ENCODE data around the gene AQP5. TPM values are rescaled to one million over a fixed set of nuclear protein-coding genes. Genes with fewer than 3 reads are reported as not detected.
A peak's percentile ranks its signal among the peaks of the same experiment; 100 is the strongest.

AQP5 gene
- total and polyA plus RNA-seq, 12 donors, result 0.16 to 2.6 (median 0.52) TPM; not detected in 4

DNA sequence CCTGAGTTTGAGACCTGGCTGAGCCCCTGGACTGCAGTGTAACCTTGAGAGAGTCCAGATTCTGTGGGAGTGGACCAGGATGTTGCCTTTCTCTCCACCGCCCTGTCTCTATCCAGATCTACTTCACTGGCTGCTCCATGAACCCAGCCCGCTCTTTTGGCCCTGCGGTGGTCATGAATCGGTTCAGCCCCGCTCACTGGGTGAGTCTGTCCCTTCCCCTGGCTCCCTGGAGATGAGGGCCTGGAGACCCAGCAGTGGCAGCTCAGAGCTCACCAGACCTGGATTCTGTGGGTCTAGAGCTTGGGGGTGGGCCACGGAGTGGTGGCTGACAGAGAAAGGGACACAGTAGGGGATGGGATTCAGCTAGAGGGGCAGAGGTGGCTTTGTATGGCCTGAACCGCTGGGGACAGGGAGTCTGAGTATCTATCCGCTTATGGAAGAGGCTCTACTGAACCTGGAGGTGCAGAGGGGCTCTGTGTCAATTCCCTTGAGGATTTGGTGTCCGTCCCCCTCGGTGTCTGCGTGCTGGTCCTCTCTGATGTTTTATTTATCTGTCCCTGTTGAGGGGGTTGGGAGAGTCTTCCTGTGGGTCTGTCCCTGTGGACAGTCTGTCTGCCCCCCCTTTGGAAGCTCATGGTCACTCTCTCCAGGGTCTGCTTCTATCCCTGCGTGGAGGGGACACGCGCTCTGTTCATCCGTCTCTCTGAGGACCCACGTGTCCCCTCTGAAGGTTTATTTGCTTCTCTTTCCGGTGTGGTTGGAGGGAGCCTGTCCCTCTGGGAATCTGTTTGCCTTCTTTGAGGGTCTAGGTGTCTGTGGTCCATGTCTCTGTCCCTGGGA is 2.5 kb downstream of the AQP5 start:
- Histone ChIP-seq H3K9me3 (no peaks in the 10 kb centered on the region), H3K27ac (peak overlapping the region in 1 of 10 donors; percentile 53), H3K4me1 (peaks cover 10 to 49% (median 21%) of the 10 kb centered on the region in 9 donors), H3K27me3 (peaks cover 0 to 86% (median 45%) of the 10 kb centered on the region in 7 donors), H3K36me3 (no peaks in the 10 kb centered on the region), H3K4me3 (no peak overlapping the region)
- ATAC-seq, result no peak
- TF ChIP-seq, protein P1, sequence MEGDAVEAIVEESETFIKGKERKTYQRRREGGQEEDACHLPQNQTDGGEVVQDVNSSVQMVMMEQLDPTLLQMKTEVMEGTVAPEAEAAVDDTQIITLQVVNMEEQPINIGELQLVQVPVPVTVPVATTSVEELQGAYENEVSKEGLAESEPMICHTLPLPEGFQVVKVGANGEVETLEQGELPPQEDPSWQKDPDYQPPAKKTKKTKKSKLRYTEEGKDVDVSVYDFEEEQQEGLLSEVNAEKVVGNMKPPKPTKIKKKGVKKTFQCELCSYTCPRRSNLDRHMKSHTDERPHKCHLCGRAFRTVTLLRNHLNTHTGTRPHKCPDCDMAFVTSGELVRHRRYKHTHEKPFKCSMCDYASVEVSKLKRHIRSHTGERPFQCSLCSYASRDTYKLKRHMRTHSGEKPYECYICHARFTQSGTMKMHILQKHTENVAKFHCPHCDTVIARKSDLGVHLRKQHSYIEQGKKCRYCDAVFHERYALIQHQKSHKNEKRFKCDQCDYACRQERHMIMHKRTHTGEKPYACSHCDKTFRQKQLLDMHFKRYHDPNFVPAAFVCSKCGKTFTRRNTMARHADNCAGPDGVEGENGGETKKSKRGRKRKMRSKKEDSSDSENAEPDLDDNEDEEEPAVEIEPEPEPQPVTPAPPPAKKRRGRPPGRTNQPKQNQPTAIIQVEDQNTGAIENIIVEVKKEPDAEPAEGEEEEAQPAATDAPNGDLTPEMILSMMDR (IDR thresholded peaks at IDR 0.05), result no peak
- intact Hi-C loops (cut with DNase I), result loop anchor here in 6 of 10 donors (2.0 to 10.0 kb wide), 3 partner anchors 97 to 211 kb away; no protein-coding TSS in a partner anchor
- 78 to 84% methylated on average over 17 of the region's 17 CpGs for WGBS, 2 donors
- DNase-seq, result no peak

DNA sequence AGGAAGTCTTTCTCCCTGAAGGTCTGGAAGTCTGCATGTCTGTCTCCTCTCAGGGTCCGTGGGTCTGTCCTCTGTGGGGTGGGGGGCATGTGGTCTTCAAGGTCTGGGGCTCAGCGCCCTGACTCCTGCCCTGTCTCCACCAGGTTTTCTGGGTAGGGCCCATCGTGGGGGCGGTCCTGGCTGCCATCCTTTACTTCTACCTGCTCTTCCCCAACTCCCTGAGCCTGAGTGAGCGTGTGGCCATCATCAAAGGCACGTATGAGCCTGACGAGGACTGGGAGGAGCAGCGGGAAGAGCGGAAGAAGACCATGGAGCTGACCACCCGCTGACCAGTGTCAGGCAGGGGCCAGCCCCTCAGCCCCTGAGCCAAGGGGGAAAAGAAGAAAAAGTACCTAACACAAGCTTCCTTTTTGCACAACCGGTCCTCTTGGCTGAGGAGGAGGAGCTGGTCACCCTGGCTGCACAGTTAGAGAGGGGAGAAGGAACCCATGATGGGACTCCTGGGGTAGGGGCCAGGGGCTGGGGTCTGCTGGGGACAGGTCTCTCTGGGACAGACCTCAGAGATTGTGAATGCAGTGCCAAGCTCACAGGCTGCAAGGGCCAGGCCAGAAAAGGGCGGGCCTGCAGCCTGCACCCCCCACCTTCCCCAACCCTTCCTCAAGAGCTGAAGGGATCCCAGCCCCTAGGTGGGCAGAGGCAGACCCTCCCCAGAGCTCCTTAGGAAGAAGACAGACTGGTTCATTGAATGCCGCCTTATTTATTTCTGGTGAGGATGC is 3.4 kb downstream of the AQP5 start:
- intact Hi-C loops (cut with DNase I), result loop anchor here (2.0 to 10.0 kb wide), 7 partner anchors 92 to 302 kb away; partner anchors contain the start of gene ASIC1 (in 5 of the 10)
- no peak for ATAC-seq
- no peak for DNase-seq
- Histone ChIP-seq H3K4me3 (no peak overlapping the region), H3K36me3 (no peaks in the 10 kb centered on the region), H3K27ac (no peak overlapping the region), H3K4me1 (peaks cover 10 to 41% (median 15%) of the 10 kb centered on the region in 9 donors), H3K9me3 (no peaks in the 10 kb centered on the region), H3K27me3 (peaks cover 0 to 80% (median 39%) of the 10 kb centered on the region in 7 donors)
- TF ChIP-seq, protein P1 (IDR thresholded peaks at IDR 0.05), result no peak
- WGBS, 2 donors, result 70 to 76% methylated on average over 13 of the region's 13 CpGs

- DNase-seq (no peak), ATAC-seq (no peak)
- Histone ChIP-seq H3K4me3 (no peak overlapping the region), H3K27me3 (peaks cover 0 to 80% (median 35%) of the 10 kb centered on the region in 7 donors), H3K9me3 (no peaks in the 10 kb centered on the region), H3K36me3 (no peaks in the 10 kb centered on the region), H3K4me1 (peaks cover 8 to 34% (median 13%) of the 10 kb centered on the region in 9 donors), H3K27ac (no peak overlapping the region)
- TF ChIP-seq, protein P1 (IDR thresholded peaks at IDR 0.05), result no peak
- 76 to 79% methylated on average over 6 of the region's 6 CpGs for WGBS, 2 donors
- intact Hi-C loops (cut with DNase I), result loop anchor here (2.0 to 10.0 kb wide), 10 partner anchors 91 to 301 kb away; partner anchors contain the start of gene ASIC1 (in 6 of the 10)
Observed at GRCh38 chr12:49965836-49966235, 4.2 kb downstream of the AQP5 start.

- Histone ChIP-seq H3K36me3 (no peaks in the 10 kb centered on the region), H3K27ac (no peak overlapping the region), H3K9me3 (no peaks in the 10 kb centered on the region), H3K4me1 (peaks cover 5 to 27% (median 9%) of the 10 kb centered on the region in 9 donors), H3K4me3 (no peak overlapping the region), H3K27me3 (peaks cover 0 to 73% (median 28%) of the 10 kb centered on the region in 7 donors)
- intact Hi-C loops (cut with DNase I), result loop anchor here (1.0 to 10.0 kb wide), 12 partner anchors 89 to 301 kb away; partner anchors contain the start of gene ASIC1 (in 6 of the 10)
- ATAC-seq (no peak), DNase-seq (no peak)
- WGBS, 2 donors, result 38 to 39% methylated on average over 16 of the region's 16 CpGs
- TF ChIP-seq, protein P1 (IDR thresholded peaks at IDR 0.05), result no peak
Observed at GRCh38 chr12:49966511-49967041, 4.9 kb downstream of the AQP5 start.

All from heart right ventricle (tissue), 16 donors.